NCI-H69 (cell line): Measurements from ENCODE around the gene CCDC81.

Experiments
- DNase-seq: peaks from one replicate; lab custom pipeline; 2025; lab: John Stamatoyannopoulos, UW

CCDC81 gene

GRCh38 chr11:86440843-86441242 lies 66.2 kb downstream of the CCDC81 start:
- no peak for DNase-seq

GRCh38 chr11:86442420-86442819 lies 67.7 kb downstream of the CCDC81 start:
- no peak for DNase-seq

GRCh38 chr11:86442827-86443226 lies 68.1 kb downstream of the CCDC81 start:
- no peak for DNase-seq

- DNase-seq = no peak
Measured at GRCh38 chr11:86443415-86443814, 68.7 kb downstream of the CCDC81 start.

- DNase-seq = no peak
Measured at GRCh38 chr11:86444981-86445380, 70.3 kb downstream of the CCDC81 start.

- DNase-seq = no peak
Measured at GRCh38 chr11:86446163-86446923, 71.7 kb downstream of the CCDC81 start.

GRCh38 chr11:86446924-86447285 lies 72.2 kb downstream of the CCDC81 start:
- no peak for DNase-seq

GRCh38 chr11:86447763-86448480 lies 73.2 kb downstream of the CCDC81 start:
- DNase-seq = no peak

- no peak for DNase-seq
Measured at GRCh38 chr11:86449993-86450629, 75.4 kb downstream of the CCDC81 start.

- DNase-seq = no peak
Measured at GRCh38 chr11:86453290-86454030, 78.8 kb downstream of the CCDC81 start.

GRCh38 chr11:86456075-86456939 lies 81.6 kb downstream of the CCDC81 start:
- peak; percentile 88 for DNase-seq

- DNase-seq = no peak
Measured at GRCh38 chr11:86458294-86459001, 83.8 kb downstream of the CCDC81 start.

- no peak for DNase-seq
Measured at GRCh38 chr11:86459002-86459385, 84.3 kb downstream of the CCDC81 start.

- peak; percentile 68 for DNase-seq
Measured at GRCh38 chr11:86459682-86460460, 85.2 kb downstream of the CCDC81 start.

- peak; percentile 22 for DNase-seq
Measured at GRCh38 chr11:86460461-86461385, 86.0 kb downstream of the CCDC81 start.

GRCh38 chr11:86461892-86462291 lies 87.2 kb downstream of the CCDC81 start:
- no peak for DNase-seq

GRCh38 chr11:86463120-86463519 lies 88.4 kb downstream of the CCDC81 start:
- peak; percentile 54 for DNase-seq

- no peak for DNase-seq
Measured at GRCh38 chr11:86463955-86464354, 89.3 kb downstream of the CCDC81 start.
